ENCODE data around the gene CDR2.
A peak's percentile ranks its signal among the peaks of the same experiment; 100 is the strongest.
"Not testable (repeated sequence)": the region's sequence is repeated elsewhere in the genome, so short reads cannot be mapped to it uniquely, and the experiment has no call there.

The CDR2 gene

DNA sequence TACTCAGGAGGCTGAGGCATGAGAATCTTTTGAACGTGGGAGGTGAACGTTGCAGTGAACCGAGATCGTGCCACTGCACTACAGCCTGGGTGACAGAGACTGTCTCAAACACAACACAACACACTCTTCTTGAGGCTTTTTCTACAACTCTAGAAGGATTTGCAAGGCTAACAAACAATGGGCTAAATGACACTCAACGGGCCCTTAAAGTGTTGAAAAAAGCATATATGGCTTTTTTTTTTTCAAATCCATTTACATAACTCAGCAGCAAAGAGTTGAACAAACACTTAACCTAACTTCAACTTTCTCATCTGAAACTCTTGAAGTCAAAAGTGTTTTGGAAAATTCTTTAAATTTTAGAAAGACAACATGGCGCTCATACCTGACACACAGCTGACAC lies 22.3 kb downstream of the CDR2 start:
- Histone ChIP-seq H3K4me1 (ENCODE audit: control insufficient read depth, insufficient read depth, low read length) (peaks cover 20% of the 10 kb centered on the region), H3K9me3 (ENCODE audit: control insufficient read depth, insufficient read depth, low read length) (no peaks in the 10 kb centered on the region), H3K27ac (ENCODE audit: low read depth, low read length) (peak overlapping the region; percentile 98), H3K36me3 (ENCODE audit: control insufficient read depth, insufficient read depth, low read length) (peaks cover 46% of the 10 kb centered on the region), H3K9ac (ENCODE audit: low read depth, low read length) (no peak overlapping the region), H3K4me3 (ENCODE audit: low read depth, low read length) (no peak overlapping the region), H3K27me3 (ENCODE audit: control insufficient read depth, insufficient read depth, low read length) (no peaks in the 10 kb centered on the region)

DNA sequence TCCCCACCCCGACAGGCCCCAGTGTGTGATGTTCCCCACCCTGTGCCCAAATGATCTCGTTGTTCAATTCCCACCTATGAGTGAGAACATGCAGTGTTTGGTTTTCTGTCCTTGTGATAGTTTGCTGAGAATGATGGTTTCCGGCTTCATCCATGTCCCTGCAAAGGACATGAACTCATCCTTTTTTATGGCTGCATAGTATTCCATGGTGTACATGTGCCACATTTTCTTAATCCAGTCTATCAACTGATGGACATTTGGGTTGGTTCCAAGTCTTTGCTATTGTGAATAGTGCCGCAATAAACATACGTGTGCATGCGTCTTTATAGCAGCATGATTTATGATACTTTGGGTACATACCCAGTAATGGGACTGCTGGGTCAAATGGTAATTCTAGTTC lies 23.4 kb downstream of the CDR2 start:
- not testable (repeated sequence) for H3K27me3 ChIP-seq (ENCODE audit: control insufficient read depth, insufficient read depth, low read length); H3K27ac ChIP-seq (ENCODE audit: low read depth, low read length); H3K9ac ChIP-seq (ENCODE audit: low read depth, low read length); H3K4me3 ChIP-seq (ENCODE audit: low read depth, low read length); H3K9me3 ChIP-seq (ENCODE audit: control insufficient read depth, insufficient read depth, low read length)
- peaks cover 20% of the 10 kb centered on the region for H3K4me1 ChIP-seq (ENCODE audit: control insufficient read depth, insufficient read depth, low read length)
- H3K36me3 ChIP-seq (ENCODE audit: control insufficient read depth, insufficient read depth, low read length): peaks cover 57% of the 10 kb centered on the region

DNA sequence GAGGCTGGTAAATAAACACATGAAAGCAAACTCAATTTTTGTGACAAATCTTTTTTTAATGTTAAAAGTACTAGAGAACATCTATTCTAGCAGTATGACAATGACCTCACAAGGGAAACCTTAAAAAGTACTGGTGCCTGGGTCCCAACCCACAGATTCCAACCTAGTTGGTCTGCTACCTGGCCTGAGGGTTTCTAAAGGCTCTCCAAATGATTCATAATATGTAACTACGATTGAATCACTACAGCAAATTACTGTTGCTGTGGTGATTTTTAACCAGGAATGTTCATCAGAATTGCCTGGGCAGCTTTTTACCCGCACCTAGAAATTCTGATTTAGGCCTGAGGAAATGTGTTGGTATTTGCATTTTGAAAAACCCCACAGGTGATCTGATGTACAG lies 26.1 kb downstream of the CDR2 start:
- Histone ChIP-seq H3K4me1 (ENCODE audit: control insufficient read depth, insufficient read depth, low read length) (peaks cover 10% of the 10 kb centered on the region), H3K27ac (ENCODE audit: low read depth, low read length) (no peak overlapping the region), H3K36me3 (ENCODE audit: control insufficient read depth, insufficient read depth, low read length) (peaks cover 62% of the 10 kb centered on the region), H3K9me3 (ENCODE audit: control insufficient read depth, insufficient read depth, low read length) (no peaks in the 10 kb centered on the region), H3K4me3 (ENCODE audit: low read depth, low read length) (no peak overlapping the region), H3K9ac (ENCODE audit: low read depth, low read length) (no peak overlapping the region), H3K27me3 (ENCODE audit: control insufficient read depth, insufficient read depth, low read length) (no peaks in the 10 kb centered on the region)

DNA sequence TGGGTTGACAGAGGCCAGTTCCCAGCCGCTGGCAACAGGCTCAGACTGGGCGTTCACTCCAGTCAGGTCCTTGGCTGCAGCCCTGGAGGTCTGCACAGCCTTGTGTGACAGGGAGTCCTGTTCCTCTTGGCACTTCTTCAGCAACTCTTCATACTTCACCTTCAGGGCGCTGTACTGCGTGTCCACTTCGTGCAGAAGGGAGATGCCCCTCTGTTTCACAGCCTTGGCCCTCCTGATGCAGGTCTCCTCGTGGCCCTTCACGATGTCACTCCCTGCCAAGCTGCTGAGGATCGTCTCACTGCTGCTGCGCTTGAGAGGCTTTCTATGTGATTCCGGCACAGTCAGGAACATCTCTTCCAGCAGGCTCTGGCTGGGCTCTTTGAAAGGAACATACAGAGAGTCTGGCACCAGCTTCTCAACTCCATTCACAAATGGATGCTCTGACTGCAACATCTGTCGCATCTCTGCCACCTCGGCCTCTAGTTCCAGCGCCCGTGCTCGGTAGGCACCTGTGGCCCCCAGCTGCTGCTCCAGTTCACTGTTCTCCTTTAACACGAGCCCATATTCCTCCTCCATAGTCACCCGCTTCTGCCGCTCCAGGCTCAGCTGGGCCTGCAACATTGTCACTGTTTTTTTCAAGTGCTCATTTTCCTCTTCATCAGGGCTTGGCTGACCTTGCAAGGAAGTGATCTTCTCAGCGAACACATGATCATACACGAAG lies 27.2 kb downstream of the CDR2 start:
- no peak overlapping the region for H3K4me3 ChIP-seq (ENCODE audit: low read depth, low read length)
- no peaks in the 10 kb centered on the region for H3K9me3 ChIP-seq (ENCODE audit: control insufficient read depth, insufficient read depth, low read length)
- peaks cover 58% of the 10 kb centered on the region for H3K36me3 ChIP-seq (ENCODE audit: control insufficient read depth, insufficient read depth, low read length)
- H3K9ac ChIP-seq (ENCODE audit: low read depth, low read length): no peak overlapping the region
- H3K4me1 ChIP-seq (ENCODE audit: control insufficient read depth, insufficient read depth, low read length): no peaks in the 10 kb centered on the region
- no peak overlapping the region for H3K27ac ChIP-seq (ENCODE audit: low read depth, low read length)
- no peaks in the 10 kb centered on the region for H3K27me3 ChIP-seq (ENCODE audit: control insufficient read depth, insufficient read depth, low read length)

DNA sequence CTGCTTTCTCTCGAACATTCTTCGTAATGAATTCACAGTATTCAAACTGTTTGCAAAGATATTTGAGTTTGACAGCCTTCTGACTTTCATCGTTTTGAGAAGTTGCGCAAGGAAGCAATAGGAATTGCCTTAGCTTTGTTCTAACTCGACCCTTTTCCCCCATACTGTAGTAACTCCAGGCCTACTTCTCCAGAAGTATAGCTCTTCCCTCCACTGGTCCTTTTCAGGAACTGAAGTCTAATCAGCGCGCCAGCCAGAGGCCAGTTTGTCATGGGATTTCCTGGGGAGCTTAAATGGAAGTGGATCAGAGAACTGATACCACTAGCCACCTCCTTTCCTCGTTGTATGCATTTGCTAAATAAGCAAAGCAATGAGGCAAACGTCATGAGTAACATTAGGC lies 27.9 kb downstream of the CDR2 start:
- Histone ChIP-seq H3K9me3 (ENCODE audit: control insufficient read depth, insufficient read depth, low read length) (no peaks in the 10 kb centered on the region), H3K27me3 (ENCODE audit: control insufficient read depth, insufficient read depth, low read length) (no peaks in the 10 kb centered on the region), H3K27ac (ENCODE audit: low read depth, low read length) (no peak overlapping the region), H3K4me3 (ENCODE audit: low read depth, low read length) (no peak overlapping the region), H3K36me3 (ENCODE audit: control insufficient read depth, insufficient read depth, low read length) (peaks cover 55% of the 10 kb centered on the region), H3K9ac (ENCODE audit: low read depth, low read length) (no peak overlapping the region; the same call in 1 of the 2 replicates), H3K4me1 (ENCODE audit: control insufficient read depth, insufficient read depth, low read length) (no peaks in the 10 kb centered on the region)

DNA sequence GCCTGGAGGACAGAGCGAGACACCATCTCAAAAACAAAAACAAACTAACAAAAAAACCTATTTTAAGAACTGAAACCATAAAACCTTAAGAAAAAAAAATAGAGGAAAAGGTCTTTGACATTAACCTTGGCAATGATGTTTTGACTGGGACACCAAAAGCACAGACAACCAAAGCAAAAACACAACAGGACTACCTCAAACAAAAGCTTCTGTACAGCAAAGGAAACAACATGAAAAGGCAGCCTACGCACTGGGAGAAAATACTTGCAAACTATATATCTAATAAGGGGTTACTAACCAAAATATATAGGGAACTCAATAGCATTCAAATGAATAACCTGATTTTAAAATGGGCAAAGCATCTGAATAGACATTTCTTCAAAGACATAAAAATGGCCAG lies 32.3 kb downstream of the CDR2 start:
- Histone ChIP-seq H3K27me3 (ENCODE audit: control insufficient read depth, insufficient read depth, low read length) (no peaks in the 10 kb centered on the region), H3K4me1 (ENCODE audit: control insufficient read depth, insufficient read depth, low read length) (no peaks in the 10 kb centered on the region), H3K36me3 (ENCODE audit: control insufficient read depth, insufficient read depth, low read length) (peaks cover 24% of the 10 kb centered on the region), H3K9ac (ENCODE audit: low read depth, low read length) (no peak overlapping the region), H3K4me3 (ENCODE audit: low read depth, low read length) (no peak overlapping the region), H3K9me3 (ENCODE audit: control insufficient read depth, insufficient read depth, low read length) (peaks cover 8% of the 10 kb centered on the region; the same call in 1 of the 2 replicates), H3K27ac (ENCODE audit: low read depth, low read length) (no peak overlapping the region)

DNA sequence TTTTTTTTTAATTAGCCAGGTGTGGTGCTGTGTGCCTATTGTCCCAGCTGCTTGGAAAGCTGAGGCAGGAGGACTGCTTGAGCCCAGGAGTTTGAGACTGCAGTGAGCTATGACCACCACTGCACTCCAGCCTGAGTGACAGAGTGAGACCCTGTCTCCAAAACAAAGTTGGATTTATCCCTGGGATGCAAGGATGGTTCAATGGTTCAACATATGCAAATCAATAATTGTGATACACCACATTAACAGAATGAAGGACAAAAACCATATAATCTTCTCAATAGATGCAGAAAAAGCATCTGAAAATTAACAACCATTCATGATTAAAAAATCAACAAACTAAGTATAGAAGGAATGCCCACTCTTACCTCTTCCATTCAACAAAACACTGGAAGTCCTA lies 33.5 kb downstream of the CDR2 start:
- H3K27me3 ChIP-seq (ENCODE audit: control insufficient read depth, insufficient read depth, low read length): no peaks in the 10 kb centered on the region
- no peaks in the 10 kb centered on the region for H3K4me1 ChIP-seq (ENCODE audit: control insufficient read depth, insufficient read depth, low read length)
- no peak overlapping the region for H3K4me3 ChIP-seq (ENCODE audit: low read depth, low read length)
- H3K36me3 ChIP-seq (ENCODE audit: control insufficient read depth, insufficient read depth, low read length): peaks cover 23% of the 10 kb centered on the region
- peaks cover 10% of the 10 kb centered on the region; the same call in 1 of the 2 replicates for H3K9me3 ChIP-seq (ENCODE audit: control insufficient read depth, insufficient read depth, low read length)
- no peak overlapping the region for H3K9ac ChIP-seq (ENCODE audit: low read depth, low read length)
- no peak overlapping the region for H3K27ac ChIP-seq (ENCODE audit: low read depth, low read length)

DNA sequence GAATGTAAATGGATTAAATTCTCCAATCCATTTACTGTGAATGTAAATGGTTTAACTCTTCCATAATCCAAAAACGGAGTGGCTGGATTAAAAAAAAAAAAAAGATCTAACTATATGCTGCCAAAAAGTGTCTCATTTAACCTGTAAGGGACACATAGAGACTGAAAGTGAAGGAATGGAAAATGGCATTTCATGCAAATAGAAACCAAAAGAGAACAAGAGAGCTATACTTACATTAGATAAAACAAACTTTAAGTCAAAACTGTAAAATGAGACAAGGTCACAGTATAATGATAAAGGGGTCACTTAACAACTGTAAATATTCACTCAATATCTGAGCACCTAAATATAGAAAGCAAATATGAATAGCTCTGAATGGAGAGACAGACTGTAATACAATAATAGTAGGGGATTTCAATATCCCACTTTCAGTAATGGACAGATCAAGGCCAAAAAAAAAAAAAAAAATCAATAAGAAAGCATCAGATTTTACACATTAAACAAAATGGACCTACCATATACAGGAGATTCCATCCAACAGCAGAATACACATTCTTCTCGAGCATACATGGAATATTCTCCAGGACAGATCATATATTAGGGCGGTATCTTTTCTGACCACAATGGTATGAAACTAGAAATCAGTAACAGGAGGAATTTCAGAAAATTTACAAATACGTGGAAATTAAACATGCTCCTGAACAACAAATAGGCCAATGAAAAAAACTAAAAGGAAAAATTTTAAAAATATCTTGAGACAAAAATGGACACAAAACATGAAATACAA lies 36.4 kb downstream of the CDR2 start:
- H3K4me1 ChIP-seq (ENCODE audit: control insufficient read depth, insufficient read depth, low read length): no peaks in the 10 kb centered on the region
- peaks cover 43% of the 10 kb centered on the region for H3K36me3 ChIP-seq (ENCODE audit: control insufficient read depth, insufficient read depth, low read length)
- no peak overlapping the region for H3K9ac ChIP-seq (ENCODE audit: low read depth, low read length)
- no peaks in the 10 kb centered on the region for H3K27me3 ChIP-seq (ENCODE audit: control insufficient read depth, insufficient read depth, low read length)
- no peak overlapping the region for H3K27ac ChIP-seq (ENCODE audit: low read depth, low read length)
- H3K4me3 ChIP-seq (ENCODE audit: low read depth, low read length): no peak overlapping the region
- H3K9me3 ChIP-seq (ENCODE audit: control insufficient read depth, insufficient read depth, low read length): peaks cover 10% of the 10 kb centered on the region; the same call in 1 of the 2 replicates

DNA sequence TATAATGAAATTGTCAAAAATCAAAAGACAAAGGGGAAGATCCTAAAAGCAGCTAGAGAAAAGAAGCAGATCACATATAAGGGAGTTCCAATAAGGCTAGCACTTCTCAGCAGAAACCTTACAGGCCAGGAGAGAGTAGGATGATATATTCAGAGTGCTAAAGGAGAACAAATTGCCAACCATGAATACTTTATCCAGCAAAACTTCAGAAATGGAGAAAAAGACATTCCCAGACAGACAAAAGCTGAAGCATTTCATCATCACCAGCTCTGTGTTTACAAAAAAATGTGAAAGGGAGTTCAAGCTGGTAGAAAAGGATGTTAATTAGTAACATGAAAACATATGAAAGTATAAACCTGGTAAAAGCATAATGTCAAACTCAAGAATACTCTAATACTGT lies 37.4 kb downstream of the CDR2 start:
- Histone ChIP-seq H3K27ac (ENCODE audit: low read depth, low read length) (no peak overlapping the region), H3K27me3 (ENCODE audit: control insufficient read depth, insufficient read depth, low read length) (no peaks in the 10 kb centered on the region), H3K9ac (ENCODE audit: low read depth, low read length) (no peak overlapping the region), H3K9me3 (ENCODE audit: control insufficient read depth, insufficient read depth, low read length) (peaks cover 10% of the 10 kb centered on the region; the same call in 1 of the 2 replicates), H3K4me3 (ENCODE audit: low read depth, low read length) (no peak overlapping the region), H3K4me1 (ENCODE audit: control insufficient read depth, insufficient read depth, low read length) (no peaks in the 10 kb centered on the region), H3K36me3 (ENCODE audit: control insufficient read depth, insufficient read depth, low read length) (peaks cover 50% of the 10 kb centered on the region)

DNA sequence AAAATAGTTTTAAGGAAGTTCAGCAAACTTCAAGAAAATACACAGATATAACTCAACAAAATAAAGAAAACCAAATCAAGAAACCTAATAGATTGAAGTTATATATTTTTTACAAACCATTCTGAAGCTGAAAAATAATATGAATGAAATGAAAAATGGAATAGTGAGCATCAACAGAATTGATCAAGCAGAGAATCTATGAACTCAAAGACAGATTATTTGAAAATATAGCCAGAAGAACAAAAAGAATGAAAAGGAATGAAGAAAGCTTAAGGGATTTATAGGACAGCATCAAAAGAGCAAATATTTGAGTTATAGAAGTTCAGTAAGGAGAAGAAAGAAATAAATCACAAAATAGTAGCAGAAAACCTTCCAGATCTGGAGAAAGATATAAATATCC lies 37.8 kb downstream of the CDR2 start:
- Histone ChIP-seq H3K9ac (ENCODE audit: low read depth, low read length) (no peak overlapping the region), H3K27me3 (ENCODE audit: control insufficient read depth, insufficient read depth, low read length) (no peaks in the 10 kb centered on the region), H3K4me1 (ENCODE audit: control insufficient read depth, insufficient read depth, low read length) (no peaks in the 10 kb centered on the region), H3K4me3 (ENCODE audit: low read depth, low read length) (no peak overlapping the region), H3K9me3 (ENCODE audit: control insufficient read depth, insufficient read depth, low read length) (peaks cover 10% of the 10 kb centered on the region; the same call in 1 of the 2 replicates), H3K36me3 (ENCODE audit: control insufficient read depth, insufficient read depth, low read length) (peaks cover 55% of the 10 kb centered on the region), H3K27ac (ENCODE audit: low read depth, low read length) (no peak overlapping the region)

DNA sequence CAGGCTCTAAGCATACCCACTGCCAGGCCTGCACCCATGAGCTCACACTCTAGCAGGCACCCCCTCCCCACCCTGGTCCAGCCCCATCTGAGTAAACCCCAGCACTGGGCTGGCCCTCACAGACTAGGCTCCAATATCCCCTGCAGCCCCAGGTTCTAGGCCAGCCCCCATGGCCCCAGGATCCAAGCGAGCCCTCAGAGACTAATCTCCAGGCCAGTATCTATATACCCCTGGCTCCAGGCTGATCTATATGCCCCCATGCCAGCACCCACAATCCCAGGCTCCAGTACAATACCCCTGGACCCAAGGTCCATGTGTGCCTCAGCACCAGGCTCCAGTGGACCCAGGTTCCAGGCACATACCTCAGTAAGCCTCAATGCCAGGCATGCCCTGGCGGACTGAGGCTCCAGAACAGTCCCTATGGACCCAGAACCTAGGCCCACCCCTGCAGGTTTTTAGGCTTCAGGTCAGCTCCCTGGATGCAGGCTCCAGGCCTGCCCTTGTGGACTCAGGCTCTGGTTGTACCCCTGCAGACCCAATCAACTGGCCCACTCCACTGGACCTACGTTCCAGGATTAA lies 38.7 kb downstream of the CDR2 start:
- Histone ChIP-seq H3K9ac (ENCODE audit: low read depth, low read length) (no peak overlapping the region), H3K9me3 (ENCODE audit: control insufficient read depth, insufficient read depth, low read length) (peaks cover 10% of the 10 kb centered on the region; the same call in 1 of the 2 replicates), H3K4me3 (ENCODE audit: low read depth, low read length) (no peak overlapping the region), H3K4me1 (ENCODE audit: control insufficient read depth, insufficient read depth, low read length) (no peaks in the 10 kb centered on the region), H3K27ac (ENCODE audit: low read depth, low read length) (no peak overlapping the region), H3K36me3 (ENCODE audit: control insufficient read depth, insufficient read depth, low read length) (peaks cover 61% of the 10 kb centered on the region), H3K27me3 (ENCODE audit: control insufficient read depth, insufficient read depth, low read length) (no peaks in the 10 kb centered on the region)
